AG04450 (cell line): ENCODE data around the gene SNAPC4. TPM values are rescaled to one million over a fixed set of nuclear protein-coding genes. Genes with fewer than 3 reads are reported as not detected.

Experiments used
- CTCF ChIA-PET: fragments of 300-600, 350-600 bp; formaldehyde crosslinking; extraction: SDS; loops from one replicate; lab custom pipeline; 2022; ENCODE audit warnings: antibody characterized with exemption, inconsistent platforms; lab: Charles Lee
- POLR2A ChIA-PET: fragments of 350-600 bp; formaldehyde crosslinking; extraction: SDS; loops from one replicate; lab custom pipeline; 2021; ENCODE audit warnings: antibody characterized with exemption, inconsistent platforms; lab: Yijun Ruan, JAX
- DNase-seq: peaks from one replicate; pipeline ENCODE4 v3.0.0-alpha.2; 2011; ENCODE audit warnings: low read depth, low spot score
- H3K27ac ChIP-seq: one replicate; pipeline ENCODE4 v1.5.1; 2012; ENCODE audit warnings: low read depth, low read length, control low read depth
- H3K27me3 ChIP-seq: one replicate; pipeline ENCODE4 v1.6.0; 2012; ENCODE audit warnings: low read length; ENCODE audit not compliant: control insufficient read depth, insufficient read depth
- H3K4me3 ChIP-seq: 2 replicates; pipeline ENCODE4 v1.5.1; 2011; ENCODE audit warnings: mild to moderate bottlenecking, low read depth, low read length, control low read depth
- H3K9me3 ChIP-seq: 2 replicates; pipeline ENCODE4 v1.5.1; 2012; ENCODE audit warnings: low read length; ENCODE audit not compliant: control insufficient read depth, insufficient read depth
- polyA plus RNA-seq: library from polyadenylated mRNA; depleted of rRNA; stranded (reverse); fragments of >200 nt; gene quantifications from 2 replicates; pipeline ENCODE4 v1.2.3, GENCODE V29; 2011
- TF ChIP-seq, protein P1 (sequence below): IDR thresholded peaks from 2 replicates; pipeline ENCODE4 v1.5.1; 2011; ENCODE audit warnings: low read depth, low read length, control low read depth, inconsistent platforms

Gene SNAPC4
- polyA plus RNA-seq, 1 experiment, result 2.2 TPM

DNA sequence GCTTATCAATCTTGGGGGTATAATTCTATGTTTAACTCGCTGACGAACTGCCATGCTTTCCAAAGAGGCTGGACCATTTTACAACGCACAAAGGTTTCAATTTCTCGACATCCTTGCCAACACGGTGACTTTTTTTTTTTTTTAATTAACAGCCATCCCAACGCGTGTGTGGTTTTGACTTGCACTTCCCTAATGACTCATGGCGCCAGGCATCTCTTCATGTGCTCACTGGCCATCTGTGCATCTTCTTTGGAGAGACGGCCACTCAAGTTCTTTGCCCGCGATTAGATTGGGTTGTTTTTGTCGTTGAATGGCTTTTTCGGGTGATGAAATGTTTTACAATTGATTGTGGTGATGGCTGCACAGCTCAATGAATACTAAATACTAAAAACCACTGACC lies 14.0 kb downstream of the SNAPC4 start:
- DNase-seq, result no peak
- ChIA-PET POLR2A (interaction anchor here (0.6 kb wide), 1 partner anchor 393 kb away, joined by 7 read pairs; no protein-coding TSS in a partner anchor), CTCF (interaction anchor here (0.6 to 1.1 kb wide), 3 partner anchors 11 to 40 kb away, joined by 3 read pairs; no protein-coding TSS in a partner anchor)
- TF ChIP-seq, protein P1, sequence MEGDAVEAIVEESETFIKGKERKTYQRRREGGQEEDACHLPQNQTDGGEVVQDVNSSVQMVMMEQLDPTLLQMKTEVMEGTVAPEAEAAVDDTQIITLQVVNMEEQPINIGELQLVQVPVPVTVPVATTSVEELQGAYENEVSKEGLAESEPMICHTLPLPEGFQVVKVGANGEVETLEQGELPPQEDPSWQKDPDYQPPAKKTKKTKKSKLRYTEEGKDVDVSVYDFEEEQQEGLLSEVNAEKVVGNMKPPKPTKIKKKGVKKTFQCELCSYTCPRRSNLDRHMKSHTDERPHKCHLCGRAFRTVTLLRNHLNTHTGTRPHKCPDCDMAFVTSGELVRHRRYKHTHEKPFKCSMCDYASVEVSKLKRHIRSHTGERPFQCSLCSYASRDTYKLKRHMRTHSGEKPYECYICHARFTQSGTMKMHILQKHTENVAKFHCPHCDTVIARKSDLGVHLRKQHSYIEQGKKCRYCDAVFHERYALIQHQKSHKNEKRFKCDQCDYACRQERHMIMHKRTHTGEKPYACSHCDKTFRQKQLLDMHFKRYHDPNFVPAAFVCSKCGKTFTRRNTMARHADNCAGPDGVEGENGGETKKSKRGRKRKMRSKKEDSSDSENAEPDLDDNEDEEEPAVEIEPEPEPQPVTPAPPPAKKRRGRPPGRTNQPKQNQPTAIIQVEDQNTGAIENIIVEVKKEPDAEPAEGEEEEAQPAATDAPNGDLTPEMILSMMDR, result no peak
- Histone ChIP-seq H3K27ac (no peak overlapping the region), H3K9me3 (no peaks in the 10 kb centered on the region; the same call in 1 of the 2 replicates), H3K27me3 (no peaks in the 10 kb centered on the region), H3K4me3 (no peak overlapping the region)

DNA sequence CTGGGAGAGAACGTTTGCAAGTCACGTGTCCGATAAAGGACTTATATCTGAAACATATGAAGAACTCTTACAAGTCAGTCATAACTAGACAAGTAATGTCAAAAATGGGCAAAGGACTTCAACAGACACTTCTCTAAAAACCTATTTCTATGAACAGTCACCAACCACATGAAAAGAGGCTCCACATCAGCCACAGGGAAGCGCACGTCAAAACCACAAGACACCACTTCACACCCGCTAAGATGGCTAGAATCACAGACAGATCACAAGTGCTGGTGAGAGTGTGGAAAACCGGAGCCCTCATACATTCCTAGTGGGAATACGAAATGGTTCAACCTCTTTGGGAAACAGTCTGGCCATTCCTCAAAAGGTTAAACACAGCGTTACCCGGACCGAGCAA lies 15.0 kb downstream of the SNAPC4 start:
- no peaks in the 10 kb centered on the region; the same call in 1 of the 2 replicates for H3K9me3 ChIP-seq
- DNase-seq, result no peak
- H3K27me3 ChIP-seq, result no peaks in the 10 kb centered on the region
- H3K4me3 ChIP-seq, result no peak overlapping the region
- TF ChIP-seq, protein P1, result no peak
- H3K27ac ChIP-seq, result no peak overlapping the region
- ChIA-PET CTCF (no interaction called here), POLR2A (interaction anchor here (0.6 kb wide), 1 partner anchor 462 kb away, joined by 3 read pairs; no protein-coding TSS in a partner anchor)

DNA sequence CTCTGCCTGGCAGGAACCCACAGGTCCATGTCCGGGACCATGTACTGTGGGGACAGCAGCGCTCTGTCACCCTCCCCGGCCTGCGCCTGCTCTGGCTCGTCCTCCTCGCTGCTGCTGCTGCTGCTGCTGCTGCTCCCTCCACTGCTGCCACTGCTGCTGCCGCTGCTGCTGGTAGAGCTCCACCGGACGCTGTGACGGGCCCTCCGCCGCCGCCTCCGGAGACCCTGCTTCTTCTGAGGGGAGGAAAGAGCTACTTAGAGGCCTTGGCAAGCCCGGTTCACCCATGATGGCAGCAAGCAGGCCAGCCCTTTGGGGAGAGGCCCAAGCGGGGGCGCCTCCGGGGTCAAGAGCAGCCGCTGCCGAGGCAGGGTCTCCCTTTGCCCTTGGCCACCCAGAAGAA lies 16.5 kb downstream of the SNAPC4 start:
- no peak overlapping the region for H3K4me3 ChIP-seq
- TF ChIP-seq, protein P1, result no peak
- ChIA-PET CTCF (no interaction called here), POLR2A (no interaction called here)
- no peak for DNase-seq
- H3K27ac ChIP-seq, result no peak overlapping the region
- H3K27me3 ChIP-seq, result no peaks in the 10 kb centered on the region
- no peaks in the 10 kb centered on the region; the same call in 1 of the 2 replicates for H3K9me3 ChIP-seq

DNA sequence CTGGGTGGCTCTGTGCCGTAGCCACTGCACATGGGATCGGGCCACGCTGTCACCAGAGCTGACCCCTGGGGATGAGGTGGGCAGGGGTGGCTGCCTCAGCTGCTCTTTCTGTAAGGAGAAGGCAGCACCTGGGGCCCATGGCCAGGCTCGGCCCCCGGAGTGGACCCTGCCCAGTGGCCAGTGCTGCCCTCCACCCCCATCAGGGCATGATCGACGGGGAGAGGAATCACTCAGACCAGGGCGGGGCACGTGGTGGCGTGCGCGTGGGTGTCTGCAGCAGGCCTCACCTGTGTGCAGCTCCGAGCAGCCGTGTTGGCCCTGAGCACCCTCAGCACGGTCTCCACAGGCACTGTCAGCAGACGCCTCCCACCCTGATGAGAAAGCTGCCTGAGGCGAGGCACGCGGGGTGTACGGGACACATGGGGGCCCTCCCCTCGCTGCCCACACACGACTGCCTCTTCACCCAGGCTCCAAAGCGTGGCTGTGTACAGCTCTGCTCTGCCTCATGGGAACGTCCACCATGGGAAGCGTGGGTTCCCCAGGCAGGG lies 17.9 kb downstream of the SNAPC4 start:
- Histone ChIP-seq H3K4me3 (no peak overlapping the region), H3K27ac (no peak overlapping the region), H3K27me3 (no peaks in the 10 kb centered on the region), H3K9me3 (no peaks in the 10 kb centered on the region; the same call in 1 of the 2 replicates)
- DNase-seq, result no peak
- POLR2A ChIA-PET, result no interaction called here
- TF ChIP-seq, protein P1, result no peak
- CTCF ChIA-PET, result no interaction called here

DNA sequence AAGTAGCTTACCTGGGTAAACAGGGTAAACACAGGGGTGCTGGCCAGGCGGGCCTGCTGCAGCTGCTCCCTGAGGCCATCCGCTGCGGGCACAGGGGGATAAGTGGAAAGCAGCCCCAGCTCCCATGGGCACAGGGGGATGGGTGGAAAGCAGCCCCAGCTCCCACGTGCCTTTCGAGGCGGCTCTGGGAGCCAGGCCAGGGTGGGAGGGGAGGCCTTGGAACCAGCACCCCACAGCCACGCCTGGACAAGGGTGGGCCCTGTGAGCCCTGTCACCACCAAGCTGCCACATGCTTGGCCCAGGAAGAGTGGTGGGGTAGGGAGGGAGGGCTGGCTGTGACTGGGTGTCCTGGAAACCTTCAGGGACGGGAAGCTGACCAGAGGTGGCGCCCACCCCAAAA lies 18.7 kb downstream of the SNAPC4 start:
- H3K27me3 ChIP-seq, result no peaks in the 10 kb centered on the region
- CTCF ChIA-PET, result interaction anchor here (0.6 to 1.1 kb wide), 2 partner anchors 18 to 353 kb away, joined by 3 read pairs; partner anchors contain the start of gene DNLZ
- TF ChIP-seq, protein P1, result no peak
- DNase-seq, result no peak
- no peak overlapping the region for H3K4me3 ChIP-seq
- H3K27ac ChIP-seq, result no peak overlapping the region
- no peaks in the 10 kb centered on the region; the same call in 1 of the 2 replicates for H3K9me3 ChIP-seq
- POLR2A ChIA-PET, result interaction anchor here (0.6 to 1.1 kb wide), 2 partner anchors 10 to 18 kb away, joined by 3 to 4 read pairs; no protein-coding TSS in a partner anchor
